HG02588 (cell line): ENCODE data around the gene DRD1.
A peak's percentile ranks its signal among the peaks of the same experiment; 100 is the strongest.

Experiments used
- ATAC-seq: cut with Tn5 transposase; IDR thresholded peaks from one replicate; pipeline ENCODE4 v1.9.1; 2021; ENCODE audit warnings: mild to moderate bottlenecking, moderate library complexity; ENCODE audit not compliant: unreplicated experiment

Gene DRD1

DNA sequence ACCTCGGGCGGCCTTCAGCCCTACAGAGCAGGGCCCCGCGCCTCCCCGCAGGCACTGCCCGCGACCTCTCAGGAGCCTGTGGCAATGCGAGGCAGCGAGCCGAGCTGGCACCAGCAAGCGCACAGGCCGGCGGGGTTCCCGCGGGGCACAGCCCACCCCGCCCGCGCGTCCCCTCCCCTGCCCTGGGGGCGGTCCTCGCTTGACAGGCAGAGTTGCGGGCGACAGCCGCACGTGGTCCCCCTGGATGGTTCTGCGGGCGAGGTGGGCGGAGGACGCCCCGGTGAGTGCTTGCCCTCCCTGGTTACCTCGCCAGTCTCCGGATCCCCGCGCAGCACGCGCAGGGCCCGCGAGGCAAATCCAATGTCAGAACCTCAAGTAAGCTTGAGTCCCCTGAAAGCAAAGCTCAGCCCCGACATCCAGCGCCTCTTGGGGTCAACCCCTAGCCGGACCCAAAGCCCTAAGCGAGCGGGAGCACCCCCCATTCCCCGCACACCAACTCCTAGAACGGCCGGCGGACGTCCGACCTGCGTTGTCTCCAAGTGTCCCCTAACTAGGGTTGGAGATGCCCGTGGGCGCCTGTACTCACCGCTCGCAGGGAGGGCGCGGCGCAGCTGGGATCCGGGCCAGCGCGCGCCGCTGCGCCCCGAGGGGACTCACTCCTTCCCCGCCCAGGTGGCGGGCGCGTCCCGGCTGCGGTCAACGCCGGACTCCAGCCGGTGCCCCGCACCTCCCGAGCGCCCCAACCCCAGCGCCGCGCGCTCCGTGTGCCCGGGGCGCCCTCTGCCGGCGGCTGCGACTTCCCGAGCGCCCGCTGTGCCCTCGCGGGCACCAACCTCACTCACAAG, at the start of gene DRD1:
Gene DRD1, minus strand, starts transcription at position 123 of the 845 bp plus-strand sequence. CDS start 1,083 bp downstream, outside the sequence.
- ATAC-seq, result peak; percentile 44

DNA sequence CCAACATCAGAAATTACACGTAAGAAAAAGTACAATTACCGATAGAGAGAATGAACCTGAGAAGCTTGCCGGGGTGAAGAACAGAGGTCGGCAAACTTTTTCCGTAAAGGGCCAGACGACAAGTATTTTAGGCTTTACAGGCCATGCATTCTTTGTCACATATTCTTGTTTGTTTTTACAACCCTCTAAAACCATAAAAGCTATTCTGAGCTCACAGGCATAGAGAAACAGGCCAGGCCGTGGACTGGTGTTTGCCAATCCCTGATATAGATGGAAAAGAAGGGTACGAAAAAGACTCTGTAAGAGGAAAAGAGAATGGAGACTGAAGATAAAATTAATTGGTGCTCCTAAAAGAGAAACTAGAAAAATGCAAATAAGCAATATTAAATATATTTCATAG, 49.7 kb upstream of the DRD1 start:
- no peak for ATAC-seq

DNA sequence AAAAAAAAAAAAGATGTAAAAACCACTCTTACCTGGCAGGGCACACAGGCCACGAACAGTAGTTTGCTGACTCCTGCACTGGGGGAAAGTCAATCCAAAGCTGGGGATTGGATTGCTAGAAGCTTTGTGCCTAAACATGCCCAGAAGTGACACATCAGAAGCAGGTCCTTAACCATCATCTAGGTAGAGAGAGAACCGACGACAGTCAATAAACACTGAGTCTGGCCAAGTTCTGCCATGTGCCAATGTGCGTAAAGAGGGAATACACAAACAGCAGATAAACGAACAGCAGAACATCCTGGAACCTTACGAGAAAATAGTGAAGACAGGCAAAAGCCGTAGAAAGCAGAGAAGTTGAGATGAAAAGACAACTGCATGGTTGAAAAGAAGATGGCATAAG, 49.3 kb upstream of the DRD1 start:
- ATAC-seq, result no peak

DNA sequence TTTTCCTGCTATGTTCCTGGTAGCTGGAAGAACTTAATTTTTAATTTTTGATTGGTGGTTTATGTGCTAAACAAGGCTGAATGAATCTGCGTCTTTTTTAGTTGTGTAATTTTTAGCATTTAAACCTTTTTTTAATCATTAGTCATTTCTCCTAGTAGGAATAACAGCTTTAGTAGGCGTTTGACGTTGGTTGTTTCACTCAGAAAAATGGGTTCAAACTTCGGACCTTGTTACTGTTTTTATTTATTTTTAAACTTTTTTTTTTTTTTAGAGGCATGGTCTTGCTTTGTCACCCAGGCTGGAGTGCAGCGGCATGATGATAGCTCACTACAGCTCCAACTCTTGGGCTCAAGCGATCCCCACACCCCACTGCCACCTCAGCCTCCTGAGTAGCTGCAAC, 47.2 kb upstream of the DRD1 start:
- ATAC-seq, result no peak

DNA sequence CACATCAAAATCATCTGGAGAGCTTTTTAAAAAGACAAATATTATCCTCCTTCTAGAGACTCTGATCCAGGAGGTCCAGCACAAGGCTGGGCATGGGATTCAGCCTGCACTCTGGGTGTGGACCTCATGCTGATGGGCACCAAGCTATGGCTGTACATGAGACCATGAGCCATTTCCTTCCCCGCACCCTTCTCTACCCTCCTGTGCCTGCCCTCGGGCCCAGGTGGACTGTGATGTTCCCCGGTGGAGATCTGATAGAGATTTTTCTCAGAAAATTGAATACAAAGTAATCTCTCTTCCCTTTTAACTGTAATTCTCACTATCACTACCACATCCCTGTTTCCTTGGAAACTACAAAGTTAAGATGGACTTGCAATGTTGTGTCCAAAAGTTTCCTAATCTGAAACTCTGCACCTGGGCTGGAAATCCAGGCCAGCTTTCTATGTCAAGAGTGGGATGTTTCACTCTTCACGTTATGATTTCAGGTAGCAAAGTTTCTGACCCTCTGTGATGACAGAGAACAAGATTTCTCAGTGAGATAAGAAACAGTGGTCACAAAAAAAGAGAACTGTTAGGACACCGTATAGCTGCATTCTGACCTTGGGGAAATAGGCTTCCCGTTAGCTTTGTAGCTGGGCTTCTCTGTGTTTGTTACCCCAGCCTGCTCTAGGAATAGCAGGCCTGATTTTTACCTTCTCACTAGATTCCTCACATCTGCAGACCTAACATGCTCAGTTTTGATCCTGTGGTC, 45.9 kb upstream of the DRD1 start:
- no peak for ATAC-seq

DNA sequence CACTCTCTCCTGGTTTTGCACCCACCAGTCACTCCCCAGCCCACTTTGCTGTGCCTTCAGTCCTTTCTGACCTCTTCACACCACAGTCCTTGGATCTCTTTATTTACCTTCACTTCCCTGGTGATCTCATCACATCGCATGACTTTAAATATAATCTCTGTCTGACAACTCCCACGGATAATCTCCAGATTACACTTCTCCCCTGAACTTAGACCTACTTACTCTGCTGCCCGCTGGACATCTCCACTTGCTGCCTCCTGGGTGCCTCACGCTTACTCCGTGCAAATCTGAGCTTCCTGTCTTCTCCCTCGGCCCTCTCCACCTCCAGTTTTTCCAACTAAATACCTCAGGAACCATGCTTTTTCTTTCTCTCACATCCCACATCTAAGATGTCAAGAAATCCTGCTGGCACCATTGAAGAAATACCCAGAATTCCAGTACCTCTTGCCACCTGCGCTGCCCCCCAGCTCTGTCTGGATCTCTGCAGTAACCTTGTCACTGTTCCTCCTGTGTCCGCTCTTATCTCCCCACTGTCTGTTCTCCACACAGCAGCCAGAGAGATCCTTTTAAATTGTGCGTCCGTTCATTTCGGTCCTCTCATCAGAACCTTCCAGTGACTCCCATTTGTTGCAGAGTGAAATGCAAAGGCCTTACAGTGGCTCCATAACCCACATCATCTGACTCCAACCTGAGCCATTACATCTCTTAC, 43.7 kb upstream of the DRD1 start:
- ATAC-seq, result no peak

DNA sequence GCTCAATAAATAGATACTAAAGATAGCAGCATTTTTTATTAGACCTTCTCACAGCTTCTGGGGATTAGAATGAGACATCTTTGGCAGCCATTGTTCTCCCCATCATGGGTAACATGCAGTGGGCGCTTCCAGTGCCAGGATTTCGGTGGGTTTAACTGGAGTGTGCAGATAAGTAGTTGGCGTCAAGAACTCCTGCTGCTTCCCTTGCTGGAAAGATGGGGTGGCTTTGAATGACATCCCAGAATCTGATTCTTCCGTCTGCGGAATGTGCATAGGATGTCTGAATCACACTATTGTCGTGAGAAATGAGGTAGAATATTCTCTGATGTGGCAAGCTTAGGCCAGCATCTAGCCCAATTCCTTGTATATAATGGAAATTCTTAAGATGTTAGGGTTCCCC, 41.6 kb upstream of the DRD1 start:
- no peak for ATAC-seq

DNA sequence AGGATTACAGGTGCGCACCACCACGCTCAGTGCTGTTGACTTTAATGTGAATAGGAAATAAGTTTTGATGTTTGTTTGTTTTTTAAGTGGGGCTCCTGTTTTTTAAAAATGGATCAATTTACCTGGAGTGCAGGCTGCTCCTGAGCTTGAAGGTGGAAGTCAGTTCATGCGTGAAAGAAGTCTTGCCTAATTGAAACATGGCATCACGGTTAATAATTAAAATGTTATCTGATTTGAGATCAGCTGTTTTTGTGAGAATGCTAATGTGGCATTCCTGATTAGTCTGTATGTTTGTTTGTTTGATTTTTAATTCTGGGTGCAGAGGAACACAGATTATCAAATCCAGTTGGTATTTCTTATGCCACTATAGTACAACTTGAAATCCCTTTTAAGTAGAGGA, 40.8 kb upstream of the DRD1 start:
- ATAC-seq, result no peak

DNA sequence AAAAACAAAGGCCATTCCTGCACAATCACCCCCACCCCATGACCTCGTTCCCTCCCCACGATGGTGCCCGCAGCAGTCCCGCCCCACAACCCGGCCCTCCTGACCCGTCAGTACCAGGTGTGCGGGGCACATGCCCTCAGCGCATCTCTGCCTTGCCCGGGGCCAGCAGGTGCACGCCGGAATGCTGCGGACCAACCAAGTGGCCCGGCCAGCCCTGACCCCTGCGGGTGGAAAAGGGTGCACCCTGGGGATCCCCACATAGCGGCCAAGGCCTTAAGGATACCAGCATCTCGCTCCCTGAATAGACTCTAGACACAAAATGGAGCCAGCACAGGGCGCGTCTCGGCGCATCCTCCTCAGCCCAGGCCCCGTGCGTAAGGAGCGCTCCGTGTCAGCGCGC, 40.3 kb upstream of the DRD1 start:
- ATAC-seq, result no peak

DNA sequence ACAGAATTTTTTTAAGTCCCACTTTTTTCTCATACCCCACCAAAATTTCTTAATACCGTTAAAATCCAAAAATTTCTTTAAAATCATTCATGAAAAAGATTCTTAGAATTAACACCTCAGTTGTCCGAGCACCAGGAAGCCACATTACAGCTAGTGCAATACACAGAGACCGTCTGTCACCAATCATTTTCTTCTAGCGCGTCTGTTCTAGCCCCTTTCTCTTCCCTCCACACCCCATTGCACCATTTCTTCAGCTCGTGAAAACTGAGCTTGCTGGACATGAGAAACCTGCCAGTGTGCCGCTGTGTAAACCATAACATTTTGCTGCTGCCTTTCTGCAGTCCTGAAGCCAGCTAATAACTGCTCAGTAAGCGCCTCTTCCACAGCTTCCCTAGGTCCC, 39.4 kb upstream of the DRD1 start:
- no peak for ATAC-seq

DNA sequence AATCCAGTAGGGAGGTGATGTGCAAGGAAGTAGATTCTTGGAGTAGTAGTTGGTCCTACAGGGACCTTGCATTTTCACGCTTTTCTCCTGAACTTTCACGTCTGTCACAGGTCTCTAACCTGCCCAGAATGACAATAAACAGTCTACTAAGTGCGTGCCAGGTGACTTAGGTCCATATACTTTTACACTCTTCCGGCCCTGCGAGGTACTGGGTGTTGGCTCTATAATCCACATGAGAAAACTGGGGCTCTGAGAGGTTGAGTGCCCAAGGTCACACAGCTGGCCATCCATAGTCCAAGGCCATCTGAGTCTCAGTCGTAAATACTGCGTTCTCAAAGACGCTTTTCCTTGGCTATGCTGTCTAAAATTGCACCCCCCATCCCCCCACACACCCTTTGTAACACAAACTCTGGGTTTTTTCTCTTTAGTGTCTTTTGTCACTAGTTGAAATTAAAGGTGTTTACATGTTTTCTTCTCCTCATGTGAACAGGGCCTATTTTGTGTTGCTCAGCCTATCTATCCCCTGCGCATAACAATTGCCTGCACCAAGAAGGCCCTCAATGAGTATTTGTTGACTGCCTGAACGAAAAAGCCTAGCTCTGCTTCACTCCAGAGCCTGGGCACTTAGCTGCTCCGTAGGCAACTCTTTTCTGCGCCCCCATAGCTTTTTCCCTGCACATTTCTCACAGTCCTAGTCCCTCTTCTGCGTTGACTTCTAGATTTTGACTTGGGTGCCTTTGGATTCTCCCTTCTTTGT, 35.3 kb upstream of the DRD1 start:
- ATAC-seq, result no peak

DNA sequence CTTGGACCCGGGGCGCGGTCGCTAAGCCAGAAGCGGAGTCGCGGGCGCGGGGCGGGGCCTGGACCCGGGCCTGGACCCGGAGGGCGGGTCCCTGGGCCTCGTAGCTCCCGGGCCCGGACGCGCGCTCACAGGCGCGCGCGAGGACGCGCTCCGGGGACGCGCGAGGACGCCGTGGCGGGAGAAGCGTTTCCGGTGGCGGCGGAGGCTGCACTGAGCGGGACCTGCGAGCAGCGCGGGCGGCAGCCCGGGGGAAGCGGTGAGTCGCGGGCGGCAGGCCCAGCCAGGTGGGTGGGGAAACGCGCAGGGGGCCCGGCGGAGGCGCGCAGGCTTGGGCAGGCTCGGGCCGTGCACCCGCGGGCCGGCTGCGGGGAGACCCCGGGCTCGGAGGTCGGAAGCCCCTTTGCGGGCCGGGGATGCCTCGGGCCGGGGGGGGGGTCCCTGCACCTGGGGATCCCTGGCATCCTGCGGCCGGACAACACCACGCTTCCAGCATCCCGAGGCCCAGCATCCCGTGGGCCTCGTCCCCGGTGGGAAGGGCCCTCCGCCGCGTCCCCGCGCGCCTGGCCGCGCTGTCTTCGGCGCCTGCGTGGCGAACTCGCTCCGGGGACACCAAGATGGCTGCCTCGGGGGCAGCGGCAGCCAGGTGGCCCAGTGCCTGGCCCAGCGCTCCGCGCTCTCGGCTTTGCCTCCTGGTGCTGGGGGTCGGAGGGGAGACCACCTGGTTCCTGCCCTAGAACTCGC, 34.6 kb upstream of the DRD1 start, which contains the start of gene SFXN1:
Gene SFXN1, plus strand, starts transcription at position 177 of the 741 bp plus-strand sequence. CDS start 13,544 bp downstream, outside the sequence.
- ATAC-seq, result peak; percentile 92

DNA sequence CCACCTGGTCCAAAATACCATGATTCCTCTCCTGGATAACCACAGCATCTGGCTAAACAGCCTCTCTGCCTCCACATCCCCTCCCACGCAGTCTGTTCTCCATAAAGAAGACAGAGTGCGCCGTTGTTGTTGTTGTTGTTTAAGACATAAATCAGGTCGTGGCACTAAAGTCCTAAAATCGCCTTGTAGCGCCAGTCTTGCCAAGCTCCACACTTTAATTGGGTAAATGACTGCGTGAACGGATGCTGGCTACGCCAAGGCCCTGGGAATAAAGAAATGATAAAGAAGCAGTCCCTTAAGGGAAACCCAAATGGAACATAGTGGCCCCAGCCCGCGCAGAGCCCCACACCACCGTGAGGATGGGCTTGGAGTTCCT, 34.0 kb upstream of the DRD1 start:
- ATAC-seq, result no peak

DNA sequence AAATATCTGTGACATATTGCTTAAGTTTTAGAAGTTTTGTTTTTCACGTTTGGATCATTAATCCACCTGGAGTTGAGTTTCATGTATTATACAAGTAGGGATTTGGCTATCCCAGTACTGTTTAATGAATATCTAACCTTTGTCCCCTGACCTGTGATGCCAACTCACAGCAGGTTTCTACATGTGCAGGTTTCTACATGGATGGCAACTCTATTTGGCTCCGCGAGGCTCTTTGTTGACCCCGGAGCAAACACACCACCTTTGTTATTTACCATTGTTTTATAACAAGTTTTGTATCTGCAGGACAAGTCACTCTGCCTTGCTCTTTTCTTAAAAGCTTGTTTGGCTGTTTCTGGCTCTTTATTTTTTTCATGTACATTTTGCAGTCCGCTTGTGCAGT, 33.5 kb upstream of the DRD1 start:
- ATAC-seq, result no peak

DNA sequence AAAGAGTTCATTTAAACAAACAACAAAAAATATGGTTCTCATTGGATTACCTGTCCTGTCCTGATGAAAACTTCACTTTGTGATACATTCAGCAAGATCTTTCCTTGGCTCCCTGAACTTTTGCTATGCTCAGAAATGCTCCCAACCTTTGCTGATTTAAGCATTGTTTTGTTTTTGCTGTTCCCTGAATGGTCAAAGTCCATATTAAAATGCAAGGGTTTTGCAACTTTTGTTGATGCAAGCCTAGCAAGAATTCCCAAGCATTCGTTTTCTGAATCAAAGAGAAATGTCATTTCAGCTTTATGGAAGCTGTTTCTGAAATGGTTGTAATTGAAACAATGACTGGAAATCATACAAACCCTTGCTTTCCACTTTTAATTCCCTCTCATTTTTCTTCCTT, 31.3 kb upstream of the DRD1 start:
- ATAC-seq, result no peak

DNA sequence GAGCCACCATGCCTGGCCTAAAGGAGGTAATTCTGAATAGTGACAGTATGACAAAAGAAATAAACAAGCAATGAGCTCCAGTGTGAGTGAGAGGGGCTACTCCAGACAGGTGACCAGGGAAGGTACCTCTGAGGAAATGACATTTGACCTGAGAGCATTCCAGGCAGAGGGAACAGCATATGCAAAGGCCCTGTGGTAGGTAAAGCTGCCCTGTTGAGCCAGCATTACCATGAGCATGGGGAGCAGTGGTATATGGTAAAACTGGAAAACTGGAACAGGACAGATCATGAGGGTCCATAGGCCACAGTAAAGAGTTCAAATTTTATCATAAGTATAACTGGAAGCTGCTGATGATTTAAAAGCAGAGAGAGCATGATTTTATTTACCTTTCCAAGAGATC, 28.4 kb upstream of the DRD1 start:
- ATAC-seq, result no peak

DNA sequence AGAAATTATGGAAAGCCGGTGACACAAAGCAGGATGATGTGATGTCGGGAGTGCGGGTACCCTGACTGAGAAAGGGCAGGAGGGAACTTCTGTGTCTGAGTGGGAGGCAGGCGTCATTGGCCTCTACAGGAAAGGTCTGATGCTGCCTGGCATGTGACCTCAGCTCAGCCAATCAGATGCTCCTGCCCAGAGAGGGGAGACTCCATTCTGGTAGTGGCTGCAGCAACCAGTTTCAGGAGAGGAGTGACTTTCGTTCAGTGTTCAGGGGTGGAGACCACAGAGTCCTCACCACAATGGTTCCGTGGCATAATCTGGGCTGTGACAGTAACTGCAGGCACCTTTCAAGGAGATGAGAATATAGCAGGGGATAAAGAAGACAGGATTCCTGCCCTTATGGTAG, 27.6 kb upstream of the DRD1 start:
- peak; percentile 59 for ATAC-seq

DNA sequence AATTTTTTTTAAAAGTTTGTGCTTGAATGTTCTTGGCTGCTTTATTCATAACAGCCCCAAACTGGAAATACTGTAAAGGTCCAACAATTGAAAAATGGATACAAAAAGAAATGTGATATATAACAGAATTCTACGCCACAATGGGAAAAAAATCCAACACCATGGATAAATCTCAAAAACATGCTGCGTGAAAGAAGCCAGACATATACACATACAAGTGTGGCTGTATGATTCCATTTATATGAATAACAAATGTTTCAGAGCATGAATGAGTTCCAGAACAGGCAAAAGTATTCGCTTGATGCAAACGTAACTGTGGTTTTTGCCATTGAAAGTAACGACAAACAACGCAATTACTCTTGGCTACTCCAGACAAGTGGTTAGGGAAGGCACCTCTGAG, 27.2 kb upstream of the DRD1 start:
- no peak for ATAC-seq

DNA sequence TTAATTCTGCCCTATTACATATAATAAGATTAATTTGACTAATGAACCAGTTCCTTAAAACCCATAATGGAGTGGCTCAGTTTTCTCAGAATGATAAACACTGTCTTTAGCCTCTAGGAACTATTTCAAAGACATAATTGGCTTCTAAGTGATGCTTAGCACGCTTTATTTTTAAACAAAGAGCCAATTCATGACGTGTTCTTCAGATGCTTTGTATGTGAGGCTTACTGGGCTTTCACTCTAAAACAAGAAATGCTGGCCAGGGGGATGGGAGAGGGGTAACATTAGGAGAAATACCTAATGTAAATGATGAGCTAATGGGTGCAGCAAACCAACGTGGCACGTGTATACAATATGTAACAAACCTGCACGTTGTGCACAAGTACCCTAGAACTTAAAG, 26.8 kb upstream of the DRD1 start:
- no peak for ATAC-seq

DNA sequence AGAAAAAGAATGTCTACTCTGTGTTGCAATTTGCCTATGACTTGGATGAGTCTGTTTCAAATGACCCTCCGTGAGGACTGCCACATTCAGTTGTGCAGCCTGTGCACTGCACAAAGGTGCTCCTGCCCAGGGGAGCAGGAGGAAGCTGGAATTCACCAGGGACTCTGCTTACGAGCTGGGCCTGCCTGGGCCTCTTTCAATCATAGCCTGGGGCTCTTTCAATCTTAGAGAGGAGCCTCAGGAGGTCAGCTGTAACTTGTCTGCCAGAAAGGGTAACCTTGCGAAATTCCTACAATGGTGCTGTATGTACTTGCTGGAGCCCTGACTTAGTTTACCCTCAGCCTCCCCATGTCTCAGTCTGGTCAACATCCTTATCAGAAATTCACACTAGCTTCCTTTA, 25.9 kb upstream of the DRD1 start:
- ATAC-seq, result no peak
